OCI-LY7 (cell line): Measurements from ENCODE around the gene C1orf159.

ENCODE experiments used
- EZH2phosphoT487 ChIP-seq: fragments of 200-600 bp; sonication (generic); IDR thresholded peaks from 2 replicates; pipeline ENCODE4 v1.6.1; 2018; ENCODE audit warnings: low read depth, borderline replicate concordance, mild to moderate bottlenecking, mixed run types, antibody characterized with exemption, low read length, moderate library complexity, mixed read lengths
- TF ChIP-seq, protein P1 (sequence below): fragments of 200-600 bp; sonication (generic); conservative IDR thresholded peaks from 2 replicates; pipeline ENCODE4 v1.5.1; 2014; ENCODE audit warnings: mild to moderate bottlenecking, antibody characterized with exemption, low read length, moderate library complexity, mixed read lengths

DNA sequence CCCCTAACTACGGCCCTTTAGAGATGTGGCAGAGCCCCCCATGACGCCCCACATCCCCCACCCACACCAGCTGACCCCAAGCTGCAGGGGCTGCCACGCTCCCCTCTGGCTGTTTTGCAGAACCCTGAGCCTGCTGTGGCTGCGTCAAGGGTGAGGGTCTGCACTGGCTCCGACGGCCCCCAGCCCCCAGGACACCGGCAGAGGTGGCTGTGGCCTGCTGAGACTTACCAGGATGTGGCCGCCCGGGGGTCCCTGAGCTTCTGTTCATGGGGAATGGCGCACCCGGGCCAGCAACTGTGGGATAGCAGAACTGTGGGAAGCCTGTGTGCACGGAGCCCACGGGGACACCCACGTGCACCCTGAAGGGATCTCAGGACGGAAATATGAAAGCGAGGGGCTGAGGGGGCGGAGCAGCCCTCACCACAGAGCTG, 29.0 kb downstream of the C1orf159 start:
- TF ChIP-seq, protein P1, sequence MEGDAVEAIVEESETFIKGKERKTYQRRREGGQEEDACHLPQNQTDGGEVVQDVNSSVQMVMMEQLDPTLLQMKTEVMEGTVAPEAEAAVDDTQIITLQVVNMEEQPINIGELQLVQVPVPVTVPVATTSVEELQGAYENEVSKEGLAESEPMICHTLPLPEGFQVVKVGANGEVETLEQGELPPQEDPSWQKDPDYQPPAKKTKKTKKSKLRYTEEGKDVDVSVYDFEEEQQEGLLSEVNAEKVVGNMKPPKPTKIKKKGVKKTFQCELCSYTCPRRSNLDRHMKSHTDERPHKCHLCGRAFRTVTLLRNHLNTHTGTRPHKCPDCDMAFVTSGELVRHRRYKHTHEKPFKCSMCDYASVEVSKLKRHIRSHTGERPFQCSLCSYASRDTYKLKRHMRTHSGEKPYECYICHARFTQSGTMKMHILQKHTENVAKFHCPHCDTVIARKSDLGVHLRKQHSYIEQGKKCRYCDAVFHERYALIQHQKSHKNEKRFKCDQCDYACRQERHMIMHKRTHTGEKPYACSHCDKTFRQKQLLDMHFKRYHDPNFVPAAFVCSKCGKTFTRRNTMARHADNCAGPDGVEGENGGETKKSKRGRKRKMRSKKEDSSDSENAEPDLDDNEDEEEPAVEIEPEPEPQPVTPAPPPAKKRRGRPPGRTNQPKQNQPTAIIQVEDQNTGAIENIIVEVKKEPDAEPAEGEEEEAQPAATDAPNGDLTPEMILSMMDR: no peak
- no peak for TF ChIP-seq EZH2phosphoT487
